Neutrophil (primary cell): Measurements from ENCODE around the gene FECH.
A peak's percentile ranks its signal among the peaks of the same experiment; 100 is the strongest.

ENCODE experiments used
- H3K27ac ChIP-seq: fragments of 200-600 bp; sonication (generic); 2 replicates; pipeline ENCODE4 v1.5.1; 2016; ENCODE audit warnings: mild to moderate bottlenecking, moderate library complexity
- H3K27me3 ChIP-seq: fragments of 200-600 bp; sonication (generic); 2 replicates; pipeline ENCODE4 v1.6.0; 2016; ENCODE audit warnings: mild to moderate bottlenecking
- H3K36me3 ChIP-seq: fragments of 200-600 bp; sonication (generic); 2 replicates; pipeline ENCODE4 v1.5.1; 2017
- H3K4me1 ChIP-seq, 2 experiments: fragments of 200-600 bp in 1 of 2; sonication (generic) in 1 of 2; 1 replicate in 1 of 2; 2 replicates in 1 of 2; pipeline versions ENCODE4 v1.5.1 to v1.6.1; 2013 to 2016; ENCODE audit warnings: low read depth in 1 of 2, low read length in 1 of 2, mild to moderate bottlenecking in 1 of 2, moderate library complexity in 1 of 2; ENCODE audit not compliant: control insufficient read depth in 1 of 2, insufficient read depth in 1 of 2
- H3K4me3 ChIP-seq, 2 experiments: fragments of 200-600 bp in 1 of 2; sonication (generic) in 1 of 2; 1 replicate in 1 of 2; 2 replicates in 1 of 2; pipeline ENCODE4 v1.5.1; 2013 to 2016; ENCODE audit warnings: low read depth in 1 of 2, low read length in 1 of 2, mild to moderate bottlenecking in 1 of 2, moderate library complexity in 1 of 2
- H3K9me3 ChIP-seq: fragments of 200-600 bp; sonication (generic); 2 replicates; pipeline ENCODE4 v1.5.1; 2016
- TF ChIP-seq, protein P1 (sequence below): fragments of 200-600 bp; sonication (generic); IDR thresholded peaks from 2 replicates; pipeline ENCODE4 v1.5.1; 2016; ENCODE audit warnings: antibody characterized with exemption

Gene FECH

GRCh38 chr18:57587098-57587661, 678 bp upstream of the FECH start:
- H3K9me3 ChIP-seq = no peaks in the 10 kb centered on the region
- H3K27ac ChIP-seq = peak overlapping the region; percentile 69
- H3K4me3 ChIP-seq = peak overlapping the region; percentile 65 to 89
- no peaks in the 10 kb centered on the region for H3K27me3 ChIP-seq
- peaks cover 9 to 13% of the 10 kb centered on the region in 2 experiments for H3K4me1 ChIP-seq
- H3K36me3 ChIP-seq = no peaks in the 10 kb centered on the region
- TF ChIP-seq, protein P1, sequence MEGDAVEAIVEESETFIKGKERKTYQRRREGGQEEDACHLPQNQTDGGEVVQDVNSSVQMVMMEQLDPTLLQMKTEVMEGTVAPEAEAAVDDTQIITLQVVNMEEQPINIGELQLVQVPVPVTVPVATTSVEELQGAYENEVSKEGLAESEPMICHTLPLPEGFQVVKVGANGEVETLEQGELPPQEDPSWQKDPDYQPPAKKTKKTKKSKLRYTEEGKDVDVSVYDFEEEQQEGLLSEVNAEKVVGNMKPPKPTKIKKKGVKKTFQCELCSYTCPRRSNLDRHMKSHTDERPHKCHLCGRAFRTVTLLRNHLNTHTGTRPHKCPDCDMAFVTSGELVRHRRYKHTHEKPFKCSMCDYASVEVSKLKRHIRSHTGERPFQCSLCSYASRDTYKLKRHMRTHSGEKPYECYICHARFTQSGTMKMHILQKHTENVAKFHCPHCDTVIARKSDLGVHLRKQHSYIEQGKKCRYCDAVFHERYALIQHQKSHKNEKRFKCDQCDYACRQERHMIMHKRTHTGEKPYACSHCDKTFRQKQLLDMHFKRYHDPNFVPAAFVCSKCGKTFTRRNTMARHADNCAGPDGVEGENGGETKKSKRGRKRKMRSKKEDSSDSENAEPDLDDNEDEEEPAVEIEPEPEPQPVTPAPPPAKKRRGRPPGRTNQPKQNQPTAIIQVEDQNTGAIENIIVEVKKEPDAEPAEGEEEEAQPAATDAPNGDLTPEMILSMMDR = no peak

GRCh38 chr18:57585855-57586250, 649 bp downstream of the FECH start:
- no peaks in the 10 kb centered on the region for H3K36me3 ChIP-seq
- H3K4me1 ChIP-seq = peaks cover 9 to 13% of the 10 kb centered on the region in 2 experiments
- TF ChIP-seq, protein P1 = no peak
- H3K27ac ChIP-seq = peak overlapping the region; percentile 69
- H3K27me3 ChIP-seq = no peaks in the 10 kb centered on the region
- peak overlapping the region; percentile 65 to 89 for H3K4me3 ChIP-seq
- H3K9me3 ChIP-seq = no peaks in the 10 kb centered on the region

- Histone ChIP-seq H3K36me3 (no peaks in the 10 kb centered on the region), H3K27ac (no peak overlapping the region), H3K4me1 (peaks cover 9 to 13% of the 10 kb centered on the region in 2 experiments), H3K4me3 (no peak overlapping the region), H3K27me3 (no peaks in the 10 kb centered on the region), H3K9me3 (no peaks in the 10 kb centered on the region)
- TF ChIP-seq, protein P1 = no peak
Observed at GRCh38 chr18:57585421-57585820, 1.1 kb downstream of the FECH start.

DNA sequence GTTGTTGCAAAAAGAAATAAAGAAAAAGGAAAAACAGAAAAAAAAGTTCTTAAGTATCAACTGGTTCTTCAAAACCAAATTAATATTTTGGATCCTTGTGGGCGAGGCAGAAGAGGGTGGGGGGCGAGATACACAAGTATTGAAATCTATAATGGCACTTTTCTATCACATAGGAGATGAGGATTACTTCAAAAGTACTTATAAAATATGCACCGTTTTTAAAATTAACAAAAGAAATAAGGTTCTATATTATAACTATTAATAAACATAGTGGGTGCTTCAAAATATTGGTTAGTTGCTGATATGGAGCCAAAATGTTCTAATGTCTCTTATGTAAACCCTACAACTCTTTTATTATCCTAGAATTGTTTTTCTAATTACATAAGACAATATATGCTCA, 2.1 kb downstream of the FECH start:
- TF ChIP-seq, protein P1 = no peak
- Histone ChIP-seq H3K27me3 (no peaks in the 10 kb centered on the region), H3K4me3 (no peak overlapping the region), H3K36me3 (no peaks in the 10 kb centered on the region), H3K27ac (no peak overlapping the region), H3K4me1 (peaks cover 9 to 13% of the 10 kb centered on the region in 2 experiments), H3K9me3 (no peaks in the 10 kb centered on the region)

DNA sequence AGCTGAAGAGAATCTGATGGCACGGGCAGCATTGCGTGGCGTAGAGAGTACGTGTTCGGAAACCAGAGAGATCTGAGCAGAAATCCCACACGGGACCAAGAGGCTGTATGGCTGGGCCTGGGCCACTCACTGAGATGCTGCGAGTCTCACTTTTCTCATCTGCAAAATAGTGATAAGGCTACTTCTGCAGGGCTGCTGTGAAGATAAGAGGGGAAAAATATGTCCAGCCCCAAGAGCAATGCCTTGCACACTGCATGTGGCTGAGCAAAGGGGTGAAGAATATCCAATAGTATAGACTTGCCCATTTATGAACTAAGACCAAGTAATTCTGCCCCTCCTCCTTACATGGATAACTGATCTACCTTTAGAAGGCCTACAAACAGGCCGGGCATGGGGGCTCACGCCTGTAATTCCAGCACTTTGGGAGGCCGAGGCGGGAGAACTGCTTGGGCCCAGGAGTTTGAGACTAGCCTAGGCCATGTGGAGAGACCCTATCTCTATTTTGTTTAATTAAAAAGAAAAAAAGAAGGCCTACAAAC, 3.1 kb downstream of the FECH start:
- no peaks in the 10 kb centered on the region for H3K9me3 ChIP-seq
- H3K36me3 ChIP-seq = no peaks in the 10 kb centered on the region
- TF ChIP-seq, protein P1 = no peak
- H3K27ac ChIP-seq = no peak overlapping the region
- H3K4me1 ChIP-seq = peaks cover 9 to 13% of the 10 kb centered on the region in 2 experiments
- no peak overlapping the region for H3K4me3 ChIP-seq
- no peaks in the 10 kb centered on the region for H3K27me3 ChIP-seq
